Measurements from ENCODE around the gene ACSM4.
A peak's percentile ranks its signal among the peaks of the same experiment; 100 is the strongest.
"Not testable (repeated sequence)": the region's sequence is repeated elsewhere in the genome, so short reads cannot be mapped to it uniquely, and the experiment has no call there.

Gene ACSM4, protein sequence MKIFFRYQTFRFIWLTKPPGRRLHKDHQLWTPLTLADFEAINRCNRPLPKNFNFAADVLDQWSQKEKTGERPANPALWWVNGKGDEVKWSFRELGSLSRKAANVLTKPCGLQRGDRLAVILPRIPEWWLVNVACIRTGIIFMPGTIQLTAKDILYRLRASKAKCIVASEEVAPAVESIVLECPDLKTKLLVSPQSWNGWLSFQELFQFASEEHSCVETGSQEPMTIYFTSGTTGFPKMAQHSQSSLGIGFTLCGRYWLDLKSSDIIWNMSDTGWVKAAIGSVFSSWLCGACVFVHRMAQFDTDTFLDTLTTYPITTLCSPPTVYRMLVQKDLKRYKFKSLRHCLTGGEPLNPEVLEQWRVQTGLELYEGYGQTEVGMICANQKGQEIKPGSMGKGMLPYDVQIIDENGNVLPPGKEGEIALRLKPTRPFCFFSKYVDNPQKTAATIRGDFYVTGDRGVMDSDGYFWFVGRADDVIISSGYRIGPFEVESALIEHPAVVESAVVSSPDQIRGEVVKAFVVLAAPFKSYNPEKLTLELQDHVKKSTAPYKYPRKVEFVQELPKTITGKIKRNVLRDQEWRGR

DNA sequence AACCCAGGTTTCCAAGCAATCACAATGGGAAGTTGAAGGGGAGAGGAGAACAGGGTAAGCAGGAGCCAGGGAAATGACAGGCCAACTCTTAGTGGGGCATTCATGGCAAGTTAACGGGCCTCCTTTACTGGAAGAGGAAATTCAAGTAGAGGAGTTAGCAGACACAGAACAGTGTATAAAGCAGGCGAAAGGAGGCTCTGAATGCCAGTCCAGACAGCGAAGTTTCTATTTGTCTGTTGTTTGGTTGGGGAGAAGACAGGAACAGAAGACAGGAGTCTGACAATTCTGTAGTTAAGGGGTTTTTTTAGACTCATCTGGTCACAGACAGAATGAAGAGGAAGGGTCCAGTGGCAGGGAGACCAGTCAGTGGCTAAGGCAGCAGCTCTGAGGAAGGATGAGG lies at the start of gene ACSM4:
Gene ACSM4, plus strand, starts transcription at position 301 of the 400 bp plus-strand sequence. CDS start 260 bp downstream, outside the sequence.
- H3K4me3 ChIP-seq (replicated peaks in 1 of 2; ENCODE audit: low read depth in 2 of 2, low read length in 2 of 2): no peak within 1 kb of the TSS
- DNase-seq (ENCODE audit: low read depth in 2 of 2): no peak
- TF ChIP-seq, protein P1, sequence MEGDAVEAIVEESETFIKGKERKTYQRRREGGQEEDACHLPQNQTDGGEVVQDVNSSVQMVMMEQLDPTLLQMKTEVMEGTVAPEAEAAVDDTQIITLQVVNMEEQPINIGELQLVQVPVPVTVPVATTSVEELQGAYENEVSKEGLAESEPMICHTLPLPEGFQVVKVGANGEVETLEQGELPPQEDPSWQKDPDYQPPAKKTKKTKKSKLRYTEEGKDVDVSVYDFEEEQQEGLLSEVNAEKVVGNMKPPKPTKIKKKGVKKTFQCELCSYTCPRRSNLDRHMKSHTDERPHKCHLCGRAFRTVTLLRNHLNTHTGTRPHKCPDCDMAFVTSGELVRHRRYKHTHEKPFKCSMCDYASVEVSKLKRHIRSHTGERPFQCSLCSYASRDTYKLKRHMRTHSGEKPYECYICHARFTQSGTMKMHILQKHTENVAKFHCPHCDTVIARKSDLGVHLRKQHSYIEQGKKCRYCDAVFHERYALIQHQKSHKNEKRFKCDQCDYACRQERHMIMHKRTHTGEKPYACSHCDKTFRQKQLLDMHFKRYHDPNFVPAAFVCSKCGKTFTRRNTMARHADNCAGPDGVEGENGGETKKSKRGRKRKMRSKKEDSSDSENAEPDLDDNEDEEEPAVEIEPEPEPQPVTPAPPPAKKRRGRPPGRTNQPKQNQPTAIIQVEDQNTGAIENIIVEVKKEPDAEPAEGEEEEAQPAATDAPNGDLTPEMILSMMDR (IDR thresholded peaks at IDR 0.05; ENCODE audit: low read depth, low read length): no peak

DNA sequence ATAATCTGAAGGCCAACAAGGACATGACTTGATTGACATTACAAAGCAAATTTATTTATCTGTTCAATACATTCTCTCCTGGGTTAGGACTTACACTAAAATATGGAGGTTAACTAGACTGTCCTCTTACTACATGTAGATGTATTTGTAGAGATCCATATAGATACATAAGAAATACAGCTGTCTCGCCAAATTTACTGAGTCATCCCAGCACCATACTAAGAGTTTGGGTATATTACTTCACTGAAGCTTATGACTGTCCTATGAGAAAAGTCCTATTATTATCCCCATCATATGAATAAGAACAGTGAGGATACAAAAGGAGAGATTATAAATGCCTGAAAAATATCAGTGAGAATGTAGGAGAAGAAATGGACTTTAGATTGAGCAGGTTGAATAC lies 44.8 kb upstream of the ACSM4 start:
- peak in 1 of 2 donors; percentile 4 for DNase-seq (ENCODE audit: low read depth in 2 of 2)
- TF ChIP-seq, protein P1 (IDR thresholded peaks at IDR 0.05; ENCODE audit: low read depth, low read length): no peak
- H3K4me3 ChIP-seq (replicated peaks in 1 of 2; ENCODE audit: low read depth in 2 of 2, low read length in 2 of 2): no peak overlapping the region

DNA sequence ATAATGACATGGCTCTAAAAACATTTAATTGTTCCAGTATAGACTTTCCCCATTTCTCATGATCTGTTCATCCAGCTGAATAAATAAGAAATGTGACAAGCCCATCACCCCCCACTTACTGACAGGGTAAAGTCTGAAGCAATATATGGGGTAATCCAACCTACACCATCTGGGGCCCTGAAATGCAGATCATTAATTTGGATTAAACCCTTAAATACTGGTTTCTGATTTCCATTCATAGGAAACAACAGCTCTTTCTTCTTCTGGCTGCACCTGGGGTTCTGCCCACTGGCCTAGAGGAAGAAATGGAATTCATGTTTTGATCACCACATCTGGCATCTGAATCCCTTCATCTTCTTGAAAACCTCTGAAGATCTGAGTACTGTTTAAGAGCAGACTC lies 39.3 kb upstream of the ACSM4 start:
- no peak for DNase-seq (ENCODE audit: low read depth in 2 of 2)
- TF ChIP-seq, protein P1 (IDR thresholded peaks at IDR 0.05; ENCODE audit: low read depth, low read length): no peak
- no peak overlapping the region for H3K4me3 ChIP-seq (replicated peaks in 1 of 2; ENCODE audit: low read depth in 2 of 2, low read length in 2 of 2)

DNA sequence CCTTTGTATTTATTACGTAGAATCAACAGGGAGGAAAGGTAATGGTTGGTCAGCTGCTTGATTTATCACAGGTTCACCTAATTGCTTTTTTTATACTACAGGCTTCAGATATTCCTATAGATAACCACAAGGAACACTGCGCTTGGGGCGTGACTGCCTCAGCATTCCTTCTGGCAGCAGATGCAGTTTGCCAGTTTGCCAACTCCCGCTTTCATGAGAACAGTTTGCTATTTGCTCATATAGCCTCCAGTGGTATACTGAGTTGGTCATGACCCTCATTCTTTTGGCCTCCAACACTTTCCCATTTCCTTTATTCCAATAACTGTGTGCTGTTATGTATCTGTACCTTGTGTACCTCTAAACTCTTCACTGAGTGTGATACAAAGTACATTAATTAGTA lies 38.6 kb upstream of the ACSM4 start:
- TF ChIP-seq, protein P1 (IDR thresholded peaks at IDR 0.05; ENCODE audit: low read depth, low read length): no peak
- no peak overlapping the region for H3K4me3 ChIP-seq (replicated peaks in 1 of 2; ENCODE audit: low read depth in 2 of 2, low read length in 2 of 2)
- no peak for DNase-seq (ENCODE audit: low read depth in 2 of 2)

DNA sequence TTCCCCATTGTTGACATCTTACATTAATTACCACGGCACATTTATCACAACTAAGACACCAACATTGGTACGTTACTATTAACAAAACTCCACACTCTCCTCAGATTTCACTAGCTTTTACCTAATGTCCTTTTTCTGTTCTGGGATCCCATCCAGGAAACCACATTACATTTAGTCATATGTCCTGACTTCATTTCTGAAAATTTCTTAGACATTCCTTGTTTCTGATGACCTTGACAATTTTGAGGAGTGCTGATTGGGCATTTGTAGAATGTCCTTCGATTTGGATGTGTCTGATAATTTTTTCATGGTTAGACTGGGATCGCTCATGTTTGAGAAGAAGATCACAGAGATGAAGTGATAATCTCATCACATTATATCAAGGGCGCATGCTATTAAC lies 34.6 kb upstream of the ACSM4 start:
- no peak overlapping the region for H3K4me3 ChIP-seq (replicated peaks in 1 of 2; ENCODE audit: low read depth in 2 of 2, low read length in 2 of 2)
- peak in 1 of 2 donors; percentile 28 for DNase-seq (ENCODE audit: low read depth in 2 of 2)
- TF ChIP-seq, protein P1 (IDR thresholded peaks at IDR 0.05; ENCODE audit: low read depth, low read length): no peak

DNA sequence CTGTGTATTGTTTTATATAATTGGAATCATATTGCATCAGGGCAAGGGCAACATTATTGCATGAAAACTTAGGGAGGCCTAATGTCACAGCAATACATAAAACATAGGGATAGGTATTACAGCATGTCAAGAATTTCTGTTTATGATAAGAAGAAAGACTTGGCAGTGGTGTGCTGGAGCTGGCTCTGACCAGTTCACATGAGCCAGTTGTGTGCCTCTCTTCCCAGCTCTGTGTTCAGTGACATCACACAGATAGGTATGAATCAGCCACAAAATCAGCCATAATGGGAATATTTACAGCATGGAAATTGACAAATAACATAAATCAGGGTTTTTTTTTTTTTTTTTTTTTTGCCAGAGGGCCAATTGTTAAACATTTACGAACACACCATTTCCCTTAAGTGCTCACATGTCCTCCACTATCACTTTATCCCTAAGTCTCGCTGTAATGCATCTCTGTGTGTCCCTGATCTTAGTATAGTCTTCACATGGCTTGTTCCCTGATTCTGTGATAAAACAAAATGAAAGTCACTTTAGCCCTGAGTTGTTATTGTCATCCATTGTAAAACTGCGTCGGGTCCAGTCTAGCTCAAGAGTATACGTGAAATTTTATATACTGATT lies 31.9 kb upstream of the ACSM4 start:
- no peak for DNase-seq (ENCODE audit: low read depth in 2 of 2)
- TF ChIP-seq, protein P1 (IDR thresholded peaks at IDR 0.05; ENCODE audit: low read depth, low read length): no peak

DNA sequence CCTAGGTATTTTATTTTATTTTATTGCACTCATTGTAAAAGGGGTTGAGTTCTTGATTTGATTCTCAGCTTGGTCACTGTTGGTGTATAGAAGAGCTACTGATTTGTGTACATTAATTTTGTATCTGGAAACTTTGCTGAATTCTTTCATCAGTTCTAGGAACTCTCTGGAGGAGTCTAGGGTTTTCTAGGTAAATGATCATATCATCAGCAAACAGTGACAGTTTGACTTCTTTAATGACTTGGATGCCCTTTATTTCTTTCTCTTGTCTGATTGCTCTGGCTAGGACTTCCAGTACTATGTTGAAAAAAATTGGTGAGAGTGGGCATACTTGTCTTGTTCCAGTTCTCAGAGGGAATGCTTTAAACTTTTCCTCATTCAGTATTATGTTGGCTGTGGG lies 28.4 kb upstream of the ACSM4 start:
- H3K4me3 ChIP-seq (replicated peaks in 1 of 2; ENCODE audit: low read depth in 2 of 2, low read length in 2 of 2); DNase-seq (ENCODE audit: low read depth in 2 of 2): not testable (repeated sequence)

More for the DNA sequence above, 31.9 kb upstream of the ACSM4 start:
- H3K4me3 ChIP-seq (replicated peaks in 1 of 2; ENCODE audit: low read depth in 2 of 2, low read length in 2 of 2): no peak overlapping the region
